Erythroblast (primary cell): ENCODE results near the gene FNBP1.

Experiments used
- GATA1 ChIP-seq: IDR thresholded peaks from 2 replicates; pipeline ENCODE4 v1.6.1; 2011; ENCODE audit warnings: low read depth, mild to moderate bottlenecking, control low read depth, low read length, moderate library complexity
- POLR2A ChIP-seq: IDR thresholded peaks from 2 replicates; pipeline ENCODE4 v1.6.1; 2011; ENCODE audit warnings: mild to moderate bottlenecking, low read length

GRCh38 chr9:129849901-129850300, 193.1 kb downstream of the FNBP1 start:
- TF ChIP-seq POLR2A (no peak), GATA1 (no peak)
